ENCODE measurements around the gene DRD1. TPM values are rescaled to one million over a fixed set of nuclear protein-coding genes. Genes with fewer than 3 reads are reported as not detected.
"Not testable (repeated sequence)": the region's sequence is repeated elsewhere in the genome, so short reads cannot be mapped to it uniquely, and the experiment has no call there.

The DRD1 gene
- total RNA-seq, 2 donors from 2014 or later = 0.10 TPM; not detected in 1

GRCh38 chr5:175447571-175447970 lies 3.6 kb upstream of the DRD1 start:
- Histone ChIP-seq H3K4me3 (no peak overlapping the region), H3K9me3 (no peaks in the 10 kb centered on the region), H3K27me3 (peaks cover 23% of the 10 kb centered on the region), H3K27ac (no peak overlapping the region), H3K36me3 (no peaks in the 10 kb centered on the region), H3K4me1 (no peaks in the 10 kb centered on the region), H3K9ac (ENCODE audit: low read depth in 2 of 2, low read length in 2 of 2) (no peak overlapping the region)
- no peak for TF ChIP-seq CTCF (IDR thresholded peaks at IDR 0.05)
- intact Hi-C loops (cut with DNase I) = no loop called here
- no peak for DNase-seq

- DNase-seq; H3K36me3 ChIP-seq; H3K4me3 ChIP-seq; H3K9me3 ChIP-seq; H3K27ac ChIP-seq; intact Hi-C loops (cut with DNase I); H3K4me1 ChIP-seq; H3K9ac ChIP-seq (ENCODE audit: low read depth in 2 of 2, low read length in 2 of 2): not testable (repeated sequence)
- H3K27me3 ChIP-seq = peaks cover 23% of the 10 kb centered on the region
Measured at GRCh38 chr5:175446378-175446777, 2.4 kb upstream of the DRD1 start.

GRCh38 chr5:175444905-175445456 lies 999 bp upstream of the DRD1 start:
- DNase-seq = no peak
- Histone ChIP-seq H3K27me3 (peaks cover 23% of the 10 kb centered on the region), H3K4me3 (no peak overlapping the region)

GRCh38 chr5:175443514-175444059 lies 395 bp downstream of the DRD1 start:
- intact Hi-C loops (cut with DNase I) = loop anchor here (2.0 kb wide), 1 partner anchor 493 kb away; no protein-coding TSS in a partner anchor
- Histone ChIP-seq H3K36me3 (no peaks in the 10 kb centered on the region), H3K9me3 (no peaks in the 10 kb centered on the region), H3K27me3 (peaks cover 23% of the 10 kb centered on the region), H3K9ac (ENCODE audit: low read depth in 2 of 2, low read length in 2 of 2) (no peak overlapping the region), H3K27ac (no peak overlapping the region), H3K4me3 (no peak overlapping the region), H3K4me1 (no peaks in the 10 kb centered on the region)
- no peak for TF ChIP-seq CTCF (IDR thresholded peaks at IDR 0.05)
- no peak for DNase-seq

More at GRCh38 chr5:175444905-175445456, 999 bp upstream of the DRD1 start:
- no peak overlapping the region for H3K27ac ChIP-seq
- no peak overlapping the region for H3K9ac ChIP-seq (ENCODE audit: low read depth in 2 of 2, low read length in 2 of 2)
- intact Hi-C loops (cut with DNase I) = loop anchor here (2.0 kb wide), 1 partner anchor 494 kb away; no protein-coding TSS in a partner anchor
- H3K4me1 ChIP-seq = no peaks in the 10 kb centered on the region
- no peaks in the 10 kb centered on the region for H3K36me3 ChIP-seq
- no peaks in the 10 kb centered on the region for H3K9me3 ChIP-seq
- TF ChIP-seq CTCF (IDR thresholded peaks at IDR 0.05) = peak; percentile 3

- Histone ChIP-seq H3K9me3 (no peaks in the 10 kb centered on the region), H3K27me3 (peaks cover under 1% of the 10 kb centered on the region), H3K4me1 (no peaks in the 10 kb centered on the region), H3K27ac (no peak overlapping the region), H3K4me3 (no peak overlapping the region), H3K9ac (ENCODE audit: low read depth in 2 of 2, low read length in 2 of 2) (no peak overlapping the region), H3K36me3 (no peaks in the 10 kb centered on the region)
- intact Hi-C loops (cut with DNase I) = no loop called here
- no peak for DNase-seq
- TF ChIP-seq CTCF (IDR thresholded peaks at IDR 0.05) = no peak
Measured at GRCh38 chr5:175438234-175438857, 5.6 kb downstream of the DRD1 start.

- H3K4me1 ChIP-seq = no peaks in the 10 kb centered on the region
- no peak overlapping the region for H3K27ac ChIP-seq
- TF ChIP-seq CTCF (IDR thresholded peaks at IDR 0.05) = no peak
- DNase-seq = no peak
- H3K4me3 ChIP-seq = no peak overlapping the region
- no peaks in the 10 kb centered on the region for H3K36me3 ChIP-seq
- H3K27me3 ChIP-seq = no peaks in the 10 kb centered on the region
- no peaks in the 10 kb centered on the region for H3K9me3 ChIP-seq
- no peak overlapping the region for H3K9ac ChIP-seq (ENCODE audit: low read depth in 2 of 2, low read length in 2 of 2)
- intact Hi-C loops (cut with DNase I) = no loop called here
Measured at GRCh38 chr5:175436359-175436758, 7.6 kb downstream of the DRD1 start.
